Bone marrow (tissue), 2 donors: ENCODE data around the gene PTH.

Source experiments
- DNase-seq, 2 donors: peaks; one replicate each; lab custom pipeline; 2025; lab: John Stamatoyannopoulos, UW

PTH gene

GRCh38 chr11:13449522-13449921, 46.3 kb downstream of the PTH start:
- DNase-seq, result no peak

- no peak for DNase-seq
Observed at GRCh38 chr11:13448876-13449275, 46.9 kb downstream of the PTH start.

- no peak for DNase-seq
Observed at GRCh38 chr11:13446444-13446843, 49.4 kb downstream of the PTH start.

GRCh38 chr11:13445588-13445987, 50.2 kb downstream of the PTH start:
- no peak for DNase-seq
